Hematopoietic multipotent progenitor cell (in vitro differentiated cells): Measurements from ENCODE around the gene ZMYND10. TPM values are rescaled to one million over a fixed set of nuclear protein-coding genes. Genes with fewer than 3 reads are reported as not detected.

Experiments
- DNase-seq, 3 donors: peaks; one replicate each; pipeline ENCODE4 v3.0.0-alpha.2; 2011 to 2015; ENCODE audit warnings: low read depth in 2 of 3, low spot score in 2 of 3
- total RNA-seq: library from RNA; depleted of rRNA; stranded (reverse); fragments of >200 nt; gene quantifications from one replicate; pipeline ENCODE4 v1.2.3, GENCODE V29; 2012

ZMYND10 gene
- 3.8 TPM for total RNA-seq

DNA sequence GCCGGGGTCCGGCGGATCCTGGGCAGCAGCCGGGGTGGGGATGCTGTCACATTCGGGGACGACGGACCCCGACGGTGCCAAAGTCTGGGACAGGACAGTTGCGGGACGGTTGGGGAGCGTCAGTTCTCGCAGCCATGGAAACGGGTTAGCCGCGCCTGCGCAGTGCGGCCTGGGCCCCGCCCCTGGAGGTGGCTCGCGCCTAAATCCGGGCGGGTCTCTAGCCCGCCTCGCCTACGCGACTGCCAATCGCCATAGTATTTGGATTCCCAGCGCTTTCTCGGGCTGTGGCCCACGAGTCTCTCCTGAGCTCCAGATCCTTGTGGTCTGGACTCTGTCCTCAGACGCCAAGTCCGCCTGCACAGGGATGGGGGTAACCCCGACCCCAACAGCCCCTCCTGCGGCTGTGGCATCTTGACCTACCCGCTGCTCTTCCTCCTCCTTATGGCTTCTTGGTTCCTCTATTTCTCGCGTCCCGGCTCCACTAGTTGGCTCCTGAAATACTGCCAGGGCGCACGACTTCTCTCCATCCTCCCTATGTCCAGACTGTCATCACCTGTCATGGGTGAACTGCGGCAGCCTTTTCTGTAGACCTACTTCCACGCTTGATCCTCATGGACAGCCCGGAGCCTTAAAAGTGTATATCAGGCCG is at the start of gene ZMYND10:
Gene ZMYND10, minus strand, starts transcription at position 147 of the 649 bp plus-strand sequence. CDS start 153 bp downstream, outside the sequence.
- peak; percentile 60 to 65 (median 61) for DNase-seq

DNA sequence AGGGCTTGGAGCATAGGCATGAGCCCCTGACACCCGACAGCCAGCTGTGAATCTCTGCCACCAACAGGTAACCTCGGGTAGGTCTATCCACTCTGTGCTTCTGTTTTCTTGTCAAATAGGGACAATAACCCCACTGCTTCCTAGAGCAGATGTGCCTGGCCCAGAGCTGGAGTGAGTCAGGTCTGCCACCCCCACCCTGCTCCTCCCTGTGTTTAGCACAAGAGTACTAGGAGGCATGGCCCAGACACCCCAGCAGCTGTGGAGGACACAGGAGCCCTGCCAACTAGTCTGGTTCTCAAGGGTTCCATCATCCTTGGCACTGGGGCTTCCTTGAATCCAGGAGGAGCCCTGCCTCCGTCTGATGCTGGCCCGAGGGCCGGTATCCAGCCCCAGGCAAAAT is 47.5 kb upstream of the ZMYND10 start:
- DNase-seq: no peak

DNA sequence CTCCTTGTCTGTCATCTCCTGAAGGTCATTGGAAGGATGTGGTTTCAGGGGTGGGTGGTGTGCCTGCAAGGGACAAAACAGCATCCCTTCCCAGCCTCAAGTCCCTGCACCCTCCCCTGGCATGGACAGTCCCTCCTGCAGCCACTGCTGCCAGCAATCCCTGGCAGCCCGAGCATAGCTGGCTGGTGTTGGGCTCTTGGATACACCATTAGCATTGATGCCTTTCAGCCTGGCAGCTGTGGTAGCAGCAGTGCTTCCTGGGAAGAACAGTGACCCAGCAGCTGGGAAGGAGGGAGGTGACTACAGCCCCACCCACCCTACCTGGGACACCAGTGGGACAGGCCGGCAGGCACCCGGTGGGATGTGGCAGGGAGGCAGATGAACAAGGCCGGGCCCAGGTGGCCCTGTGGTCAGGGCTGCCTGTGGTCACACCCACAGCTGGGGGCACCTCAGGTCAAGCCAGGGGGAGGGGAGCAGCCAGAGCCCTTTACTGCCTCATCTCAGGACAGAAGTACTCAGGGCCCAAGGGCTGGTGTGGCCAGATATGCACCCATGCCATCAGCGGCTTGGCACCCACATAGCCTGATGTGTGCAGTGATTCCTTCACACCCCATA is 46.7 kb upstream of the ZMYND10 start:
- no peak for DNase-seq

DNA sequence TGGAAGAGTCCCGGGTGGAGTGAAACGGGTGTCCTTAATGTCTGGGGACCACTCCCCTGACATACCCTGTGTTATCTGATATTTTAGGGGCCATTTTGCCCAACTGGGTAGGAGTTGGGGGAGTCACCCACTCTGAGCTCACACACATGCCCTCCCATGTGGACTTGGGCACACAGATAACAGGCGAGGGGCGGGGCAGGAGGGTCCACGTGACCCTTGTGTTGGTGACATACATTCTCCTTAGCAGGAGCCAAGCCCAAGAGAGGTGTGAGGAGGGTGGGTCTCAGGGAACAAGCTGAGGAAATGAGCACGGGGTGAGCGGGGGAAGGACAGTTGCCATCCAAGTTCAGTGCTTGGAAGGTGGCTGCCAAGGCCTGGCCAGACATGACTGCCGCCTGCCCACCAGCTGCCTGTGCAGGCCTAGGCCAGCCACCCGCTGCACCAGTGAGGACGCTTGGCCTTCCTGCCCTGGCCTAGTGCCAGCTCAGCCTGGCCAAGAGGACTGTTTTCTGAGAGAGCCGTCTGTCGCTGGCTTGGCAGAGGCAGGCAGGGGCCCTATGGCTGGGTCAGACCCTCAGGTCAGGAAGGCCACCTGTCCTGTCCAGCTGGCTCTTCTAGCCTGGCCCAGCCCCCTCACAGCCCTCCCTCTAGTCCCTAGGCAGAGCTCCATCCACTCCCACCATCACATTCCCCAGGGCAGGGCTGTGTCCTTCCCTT is 45.1 kb upstream of the ZMYND10 start:
- no peak for DNase-seq

DNA sequence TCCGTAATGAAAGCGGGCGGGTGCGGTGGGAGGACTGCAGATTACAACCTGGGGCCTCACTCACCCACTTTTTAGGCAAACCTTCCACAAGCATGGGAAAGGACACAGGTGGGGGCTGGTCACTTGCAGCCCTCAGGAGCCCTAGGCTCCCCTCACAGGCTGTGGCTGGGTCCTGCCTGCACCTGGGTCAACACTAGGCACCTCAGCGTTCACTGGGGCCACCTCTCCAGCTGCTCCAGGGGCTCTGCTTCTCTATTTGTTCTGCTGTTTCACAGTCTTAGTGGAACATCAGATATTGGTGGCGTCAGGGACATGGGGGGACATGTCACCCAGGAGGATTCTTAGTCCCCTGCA is 43.9 kb upstream of the ZMYND10 start:
- DNase-seq: no peak

DNA sequence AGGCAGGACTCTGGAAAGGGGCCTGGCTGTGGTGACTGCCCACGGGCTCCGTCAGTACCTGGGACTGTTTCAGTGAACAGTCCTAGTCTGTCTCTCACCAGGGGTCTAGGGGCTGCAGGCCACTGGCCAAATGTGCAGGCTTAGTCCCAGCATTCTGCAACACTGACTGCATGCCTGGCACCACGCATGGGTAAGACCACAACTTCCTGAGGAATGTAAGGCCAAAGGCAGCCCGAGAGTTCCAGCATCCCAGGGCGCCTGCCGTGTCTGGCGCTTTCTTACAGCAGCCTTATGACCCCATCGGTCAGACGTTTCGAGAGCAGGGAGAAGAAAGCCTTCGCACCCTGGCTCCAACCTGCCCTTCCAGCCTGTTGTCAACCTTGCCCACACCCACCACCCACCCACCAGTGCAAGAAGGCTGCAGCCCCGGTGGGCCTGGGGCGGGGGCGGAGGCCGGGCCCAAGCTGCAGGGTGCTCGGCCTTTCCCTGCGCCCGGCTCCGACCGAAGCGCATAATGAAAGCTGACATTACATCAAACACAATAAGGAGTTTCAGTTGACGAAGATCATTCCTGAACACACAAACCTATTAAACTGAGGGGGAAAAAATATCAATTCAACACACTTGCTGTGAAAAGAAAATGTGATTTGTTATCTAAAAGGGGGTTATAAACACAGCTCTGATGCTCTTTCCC is 43.3 kb upstream of the ZMYND10 start:
- no peak for DNase-seq

DNA sequence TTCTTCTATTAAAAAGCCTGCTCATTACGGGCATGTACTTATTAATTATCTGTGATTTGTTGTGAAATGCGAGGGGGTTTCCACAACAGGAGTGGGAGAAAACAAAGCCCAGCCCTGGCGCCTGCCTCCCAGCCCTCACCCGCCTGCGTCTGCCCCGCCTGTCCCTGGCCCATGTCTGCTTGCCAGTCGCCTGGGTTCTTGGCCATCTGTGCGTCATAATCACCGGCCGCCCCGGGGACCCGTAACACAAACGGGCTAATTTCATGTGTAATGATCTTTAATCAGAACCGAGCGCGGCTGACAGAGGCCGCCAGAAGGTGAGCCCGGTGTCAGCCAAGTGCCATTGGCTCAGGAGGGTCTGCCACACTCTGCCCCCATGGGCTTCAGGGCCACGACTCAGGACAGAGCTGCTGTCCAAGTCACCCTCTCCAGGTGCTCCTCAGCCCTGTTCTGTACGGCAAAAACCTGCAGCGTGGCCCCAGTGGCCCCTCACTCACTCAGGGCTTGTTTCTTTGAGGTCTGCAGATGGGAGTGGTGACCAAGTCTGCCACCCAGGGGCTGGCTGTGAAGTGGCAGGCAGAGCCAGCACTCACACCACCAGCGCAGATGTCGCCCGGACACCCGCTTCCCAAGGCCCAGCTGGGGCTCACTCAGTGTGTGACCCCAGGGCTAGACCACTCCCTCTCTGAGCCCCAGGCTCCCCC is 42.6 kb upstream of the ZMYND10 start:
- DNase-seq: peak in 1 of 3 donors; percentile 32

DNA sequence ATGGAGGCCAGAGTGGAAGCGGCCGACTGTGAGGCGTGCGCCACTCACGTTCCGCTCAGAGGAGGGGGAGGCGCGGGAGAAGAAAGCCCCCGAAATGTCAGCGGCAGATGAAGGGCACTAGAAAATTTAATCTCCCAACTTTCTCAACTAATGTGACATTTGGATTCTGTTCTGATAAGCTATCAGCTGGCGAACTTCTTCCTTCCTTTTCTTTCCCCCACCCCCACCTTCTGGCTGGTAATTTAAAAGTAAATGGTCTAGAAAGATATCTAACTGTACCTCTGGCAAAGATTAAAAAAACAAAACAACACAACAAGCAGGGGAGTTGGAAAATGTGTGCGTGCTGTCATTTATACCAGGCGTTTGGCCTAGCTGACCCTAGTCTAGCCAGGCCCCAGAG is 40.2 kb upstream of the ZMYND10 start:
- peak in 1 of 3 donors; percentile 34 for DNase-seq

DNA sequence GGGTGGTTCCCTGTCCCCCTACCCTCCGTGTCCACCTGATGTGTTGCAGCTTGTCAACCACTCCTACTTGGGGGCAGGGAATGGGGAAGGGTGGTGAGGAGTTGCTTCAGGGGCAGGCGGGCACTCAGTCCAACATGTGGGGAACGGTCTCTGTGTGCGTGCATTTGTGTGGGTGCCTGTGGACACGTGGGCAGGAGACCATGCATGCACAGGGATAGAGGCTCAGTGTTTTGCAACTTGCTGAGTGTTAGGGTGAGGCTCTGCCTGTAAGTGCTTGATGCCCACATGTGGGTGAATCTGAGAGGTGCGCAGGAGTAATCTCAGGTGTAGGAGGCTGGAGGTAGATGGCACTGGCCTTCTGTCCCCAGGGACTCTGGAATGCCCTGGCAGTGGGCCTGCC is 38.2 kb upstream of the ZMYND10 start:
- no peak for DNase-seq

DNA sequence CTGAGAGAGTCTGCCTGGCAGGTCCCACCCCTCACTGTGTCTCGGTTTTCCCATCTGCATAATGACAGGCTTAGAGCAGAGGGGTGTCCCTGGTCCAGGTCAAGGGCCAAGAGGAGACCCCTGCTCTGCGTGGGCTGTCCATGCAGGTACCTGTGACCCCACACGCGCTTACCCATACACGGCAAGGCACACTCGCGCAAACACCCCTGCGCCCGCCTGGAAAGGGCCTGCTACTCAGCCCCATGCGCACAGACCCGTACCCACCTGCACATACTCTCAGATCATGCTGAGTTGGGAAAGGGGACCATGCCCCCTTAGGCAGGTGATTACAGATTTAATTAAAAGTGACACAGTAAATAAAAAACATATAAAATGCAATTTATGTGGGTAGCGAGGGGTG is 37.2 kb upstream of the ZMYND10 start:
- no peak for DNase-seq

DNA sequence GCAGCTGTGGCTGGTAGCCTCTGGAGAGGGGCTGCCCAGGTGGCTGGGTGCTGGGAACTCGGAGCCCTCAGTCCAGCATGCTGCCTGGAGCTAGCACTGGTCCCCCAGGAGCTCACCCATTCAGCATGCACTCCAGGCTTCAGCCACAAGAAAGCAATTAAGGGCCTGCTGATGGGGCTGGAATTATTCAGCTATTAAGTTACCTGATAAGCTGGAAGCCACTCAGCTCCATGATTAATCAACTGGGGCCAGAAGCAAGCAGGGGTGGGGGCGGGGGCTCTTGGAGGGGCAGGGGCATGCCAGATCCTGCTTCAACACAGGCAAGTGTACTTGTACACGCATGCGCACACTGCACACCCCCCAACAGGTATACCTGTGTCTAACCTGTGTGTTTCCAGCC is 35.9 kb upstream of the ZMYND10 start:
- DNase-seq: no peak

DNA sequence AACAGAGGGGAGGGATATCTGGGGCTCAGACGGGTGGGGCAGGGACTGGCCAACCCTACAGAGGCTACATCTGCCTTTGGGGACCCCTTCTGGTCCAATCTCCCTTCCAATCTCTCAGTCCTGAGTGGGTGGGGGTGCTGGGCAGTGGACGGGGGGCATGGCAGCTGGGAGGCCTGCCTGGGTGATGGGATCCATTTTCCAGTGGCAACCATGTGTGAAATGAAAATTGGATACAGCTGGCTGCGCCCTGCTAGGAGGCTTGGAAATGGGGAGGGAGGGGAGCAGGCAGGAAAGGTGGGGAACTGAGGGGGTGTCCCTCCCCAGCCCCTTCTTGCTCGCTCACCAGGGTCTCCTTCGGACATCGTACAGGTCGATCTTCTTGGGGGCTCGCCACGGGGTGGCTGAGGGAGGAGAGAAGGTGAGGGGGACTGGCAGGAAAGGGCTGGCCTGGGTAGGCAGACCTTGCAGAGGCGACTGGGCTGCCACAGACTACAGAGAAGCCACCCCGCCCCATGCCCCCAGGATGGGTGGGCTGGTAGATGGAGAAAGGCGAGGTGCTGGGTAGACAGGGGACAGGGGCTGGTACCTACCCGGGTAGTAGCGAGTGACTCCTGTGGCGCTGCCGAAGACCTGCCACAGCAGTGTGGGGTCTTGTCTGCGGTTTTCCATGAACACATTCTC is 35.0 kb upstream of the ZMYND10 start:
- DNase-seq: no peak

DNA sequence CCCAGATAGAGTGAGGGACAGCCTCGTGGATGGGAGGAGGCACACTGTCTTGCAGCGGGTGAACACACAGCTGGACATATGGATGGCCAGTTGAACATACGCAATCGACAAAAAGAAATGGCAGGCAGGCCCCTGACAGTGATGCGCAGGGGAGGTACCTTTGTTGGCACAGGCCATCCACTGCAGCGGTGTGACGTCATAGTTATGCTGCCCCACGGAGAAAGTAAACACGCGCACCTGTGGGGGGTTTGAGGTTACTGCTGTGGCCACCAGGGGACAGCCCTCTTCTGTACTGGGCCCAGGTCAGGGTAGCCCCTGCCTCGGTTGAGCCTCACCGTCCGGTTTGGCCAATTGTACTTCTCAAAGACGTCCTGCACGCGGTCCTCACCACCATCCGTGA is 33.2 kb upstream of the ZMYND10 start:
- no peak for DNase-seq

DNA sequence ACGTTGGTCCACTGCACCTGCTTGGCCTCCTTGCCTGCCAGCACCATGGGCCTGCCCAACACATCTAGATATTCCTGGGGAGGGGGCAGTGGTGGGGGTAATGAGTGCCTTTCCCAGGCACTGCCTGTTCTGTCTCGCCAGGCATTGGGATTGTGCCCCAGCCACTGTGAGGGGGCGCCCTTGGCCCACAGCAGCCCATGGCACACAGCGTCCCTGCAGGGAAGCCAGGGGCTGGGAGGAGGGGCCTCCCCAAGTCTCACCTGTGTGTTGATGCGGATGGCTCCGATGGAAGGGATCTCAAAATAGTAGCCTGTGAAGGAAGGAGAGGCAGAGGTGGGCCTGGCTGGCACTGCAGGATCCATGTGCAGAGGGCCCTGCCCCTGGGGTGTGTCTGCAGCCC is 32.5 kb upstream of the ZMYND10 start:
- DNase-seq: no peak

DNA sequence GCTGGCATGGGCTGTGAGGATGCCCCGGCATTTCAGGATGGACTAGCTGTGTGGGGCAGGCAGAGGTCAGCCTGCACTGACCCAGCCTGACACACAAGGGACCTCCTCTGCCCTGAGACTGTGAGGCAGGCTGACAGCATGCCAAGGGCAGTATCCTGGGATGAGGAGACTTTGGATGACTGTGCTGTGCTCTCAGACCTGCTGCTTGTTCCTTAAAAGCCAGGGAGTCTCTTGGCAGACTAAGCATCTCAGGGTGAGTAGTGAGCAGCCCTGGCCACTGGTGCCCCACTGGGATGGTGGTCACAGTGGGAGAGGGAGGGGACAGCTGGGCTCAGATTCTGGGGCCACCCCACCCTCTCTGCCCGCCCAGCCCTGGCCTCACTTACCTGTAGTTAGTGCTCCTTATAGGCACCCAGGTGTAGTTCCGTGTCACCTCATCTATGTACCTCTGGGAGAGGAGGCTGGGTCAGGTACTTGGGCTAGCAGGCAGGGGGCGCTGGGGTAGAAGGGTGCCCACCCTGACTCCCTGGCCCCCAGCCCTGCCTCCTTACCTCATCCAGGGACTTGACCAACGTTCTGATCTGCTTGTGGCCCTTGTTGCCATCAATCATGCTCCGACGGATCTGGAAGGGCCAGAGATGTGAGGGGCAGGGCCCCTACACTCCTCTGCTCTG is 29.9 kb upstream of the ZMYND10 start:
- DNase-seq: no peak

DNA sequence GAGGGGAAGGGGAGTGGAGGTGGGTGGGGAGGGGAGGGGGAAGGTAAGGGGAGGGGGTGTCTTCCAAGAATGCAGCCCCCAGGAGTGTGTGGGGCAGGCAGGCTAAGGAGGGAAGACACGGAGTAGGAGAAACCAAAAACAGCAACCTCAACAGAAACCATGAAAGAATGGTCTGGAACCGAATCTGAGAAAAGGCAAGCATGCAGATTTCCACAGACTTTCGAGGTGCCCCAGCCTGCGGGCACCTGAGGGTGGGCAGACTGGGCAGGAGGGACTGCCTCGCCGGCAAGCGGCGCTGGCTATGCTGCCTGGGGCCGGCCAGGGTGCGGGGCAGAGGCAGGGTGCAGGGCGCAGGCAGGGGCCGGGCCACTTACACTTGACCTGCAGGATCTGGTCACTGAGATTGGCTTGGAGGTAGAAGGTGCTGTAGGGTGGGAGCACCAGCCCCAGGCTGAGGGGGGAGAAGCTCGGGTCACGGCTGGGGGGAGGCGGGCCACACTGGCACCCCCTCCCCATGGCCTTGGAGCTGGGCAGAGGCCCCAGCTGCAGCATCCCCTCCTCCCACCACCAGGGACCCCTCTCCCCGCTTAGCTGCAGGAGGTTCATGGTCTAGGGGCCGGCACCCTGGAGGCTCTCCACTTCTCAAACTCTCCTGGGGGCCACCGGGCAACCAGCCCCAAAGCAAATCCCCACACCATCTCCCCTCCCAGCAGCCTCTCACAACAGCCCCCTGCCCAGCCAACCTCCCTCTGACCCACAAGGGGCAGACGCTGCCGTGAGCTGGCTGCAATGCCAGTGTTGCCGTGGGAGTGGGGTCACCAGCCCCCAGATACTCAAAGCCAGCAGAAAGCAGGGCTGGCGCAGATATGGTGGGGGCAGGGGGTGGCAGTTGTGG is 29.1 kb upstream of the ZMYND10 start:
- DNase-seq: no peak

DNA sequence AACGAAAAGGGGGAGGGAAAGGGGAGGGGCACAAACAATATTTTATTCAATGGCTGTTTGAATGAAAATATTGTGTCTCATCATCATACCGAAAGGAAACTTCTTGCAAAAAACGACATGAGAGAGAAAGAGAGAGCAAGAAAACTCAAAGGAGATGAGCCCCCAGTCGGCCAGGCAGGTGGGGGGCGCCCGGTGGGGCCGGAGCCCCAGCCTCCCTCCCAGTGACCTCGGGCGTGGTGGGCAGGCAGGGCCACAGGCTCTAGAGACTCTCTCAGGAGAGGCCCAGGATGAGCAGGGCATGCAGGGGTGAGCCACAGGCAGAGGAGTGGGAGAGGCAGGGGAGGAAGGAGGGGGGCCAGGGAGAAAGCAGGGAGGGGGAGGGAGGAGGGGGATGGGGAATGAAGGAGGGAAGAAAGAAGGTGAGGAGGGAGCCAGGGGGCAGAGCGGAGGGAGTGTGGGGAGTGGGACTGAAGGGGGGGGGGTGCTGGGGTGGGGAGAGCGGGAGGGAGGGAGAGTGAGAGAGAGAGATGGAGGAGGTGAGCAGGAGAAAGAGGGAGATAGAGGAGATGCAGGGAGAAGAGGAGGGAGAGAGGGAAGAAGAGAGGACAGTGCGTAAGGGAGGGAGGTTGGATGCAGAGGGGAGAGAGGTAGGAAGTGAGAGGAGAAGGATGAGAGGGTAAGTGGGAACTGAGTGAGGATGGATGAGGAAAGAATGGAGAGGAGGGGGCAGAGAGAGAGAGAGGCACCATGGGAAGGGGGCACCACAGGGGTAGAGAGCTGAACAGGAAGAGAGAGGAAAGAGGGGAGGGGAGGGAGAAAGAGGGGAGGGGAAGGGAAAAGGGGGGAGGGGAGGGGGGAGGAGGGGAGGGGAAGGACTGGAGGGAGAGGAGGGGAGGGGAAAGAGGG is 27.9 kb upstream of the ZMYND10 start:
- DNase-seq: no peak

DNA sequence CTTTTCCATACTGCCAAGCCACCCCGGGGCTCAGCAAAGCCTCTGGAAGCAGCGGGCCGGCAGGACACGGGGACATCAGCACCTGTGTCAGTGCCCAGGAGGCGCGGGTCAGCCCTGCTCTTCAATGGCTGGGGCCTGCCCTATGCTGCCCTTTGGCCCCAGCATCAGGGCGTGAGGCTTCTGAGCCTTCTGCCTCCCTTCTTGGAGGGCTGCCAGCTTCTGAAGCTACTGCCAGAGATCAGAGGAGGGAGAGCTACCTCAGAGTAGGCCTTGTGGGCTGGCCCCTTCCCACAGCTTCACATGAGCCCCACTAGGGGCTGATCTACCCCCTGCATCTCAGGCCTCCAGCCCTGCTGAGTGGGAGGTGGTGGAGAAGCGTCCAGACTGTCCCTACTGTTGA is 26.8 kb upstream of the ZMYND10 start:
- DNase-seq: peak in 2 of 3 donors; percentile 53 to 74
